Tibial nerve (tissue), 4 donors: ENCODE data around the gene GGA3. TPM values are rescaled to one million over a fixed set of nuclear protein-coding genes. Genes with fewer than 3 reads are reported as not detected.

Experiments used
- DNase-seq, 2 donors: peaks; one replicate each; pipeline ENCODE4 v3.0.0-alpha.2; 2019; ENCODE audit warnings: low spot score in 2 of 2
- H3K27ac ChIP-seq, 4 donors: fragments of 200-600 bp; sonication (generic) in 3 of 4; one replicate each; pipeline ENCODE4 v1.5.1; 2017 to 2019; ENCODE audit warnings: mild to moderate bottlenecking in 1 of 4
- H3K27me3 ChIP-seq, 2 donors: fragments of 200-600 bp; sonication (generic) in 1 of 2; one replicate each; pipeline versions ENCODE4 v1.5.1 to v1.6.0; 2017 to 2019
- H3K36me3 ChIP-seq, 3 donors: fragments of 200-600 bp; sonication (generic); one replicate each; pipeline ENCODE4 v1.5.1; 2018 to 2019
- H3K4me1 ChIP-seq, 4 donors: fragments of 200-600 bp; sonication (generic) in 3 of 4; one replicate each; pipeline ENCODE4 v1.5.1; 2017 to 2019
- H3K4me3 ChIP-seq, 4 donors: fragments of 200-600 bp; sonication (generic) in 3 of 4; one replicate each; pipeline ENCODE4 v1.5.1; 2017 to 2019; ENCODE audit warnings: mild to moderate bottlenecking in 1 of 4, moderate library complexity in 1 of 4
- H3K9me3 ChIP-seq, 4 donors: fragments of 200-600 bp; sonication (generic) in 3 of 4; one replicate each; pipeline ENCODE4 v1.5.1; 2017 to 2019
- CTCF ChIP-seq, 5 experiments: fragments of 200-600 bp in 3 of 5; fragments of 450-650 bp in 2 of 5; sonication (generic) in 3 of 5; IDR thresholded peaks; one replicate each; pipeline ENCODE4 v1.5.1; 2016 to 2019; ENCODE audit warnings: antibody characterized with exemption in 5 of 5, mild to moderate bottlenecking in 3 of 5, moderate library complexity in 2 of 5
- EP300 ChIP-seq, 2 donors: sonication (generic); formaldehyde crosslinking; IDR thresholded peaks; one replicate each; pipeline ENCODE4 v1.6.1; 2017; ENCODE audit warnings: antibody characterized with exemption in 2 of 2, mild to moderate bottlenecking in 1 of 2
- POLR2A ChIP-seq, 2 donors: fragments of 450-650 bp; IDR thresholded peaks; one replicate each; pipeline ENCODE4 v1.6.1; 2017; ENCODE audit warnings: antibody characterized with exemption in 2 of 2, mild to moderate bottlenecking in 2 of 2, moderate library complexity in 2 of 2
- WGBS, 2 donors: methylation state at CpG; one replicate each; pipeline ENCODE4 v1.1.5; 2018; 5-methylcytosine and 5-hydroxymethylcytosine counted together
- total RNA-seq, 4 donors: library from RNA; depleted of rRNA; stranded (reverse); fragments of >200 nt; gene quantifications; one replicate each; pipeline ENCODE4 v1.1.0, GENCODE V29; 2016

The GGA3 gene
- total RNA-seq, 4 donors from 2014 or later: 45.5 to 66.0 (median 56.6) TPM

- 10 to 46% methylated on average over 2 of the region's 2 CpGs for WGBS, 2 donors
- no peak overlapping the region for H3K4me3 ChIP-seq
Observed at GRCh38 chr17:75267153-75267410, 5.7 kb upstream of the GGA3 start.

GRCh38 chr17:75266316-75267152 is 5.1 kb upstream of the GGA3 start:
- no peaks in the 10 kb centered on the region for H3K27me3 ChIP-seq
- no peaks in the 10 kb centered on the region for H3K9me3 ChIP-seq
- peaks cover 0 to 50% (median 0%) of the 10 kb centered on the region in 3 donors for H3K36me3 ChIP-seq
- WGBS, 2 donors: 81 to 82% methylated on average over 13 of the region's 13 CpGs
- H3K27ac ChIP-seq: no peak overlapping the region
- no peak overlapping the region for H3K4me3 ChIP-seq
- no peak for TF ChIP-seq CTCF (IDR thresholded peaks at IDR 0.05)
- TF ChIP-seq POLR2A (IDR thresholded peaks at IDR 0.05): no peak
- TF ChIP-seq EP300 (IDR thresholded peaks at IDR 0.05): no peak
- DNase-seq: no peak
- H3K4me1 ChIP-seq: peaks cover 0 to 40% (median 21%) of the 10 kb centered on the region in 4 donors

More at GRCh38 chr17:75267153-75267410, 5.7 kb upstream of the GGA3 start:
- no peaks in the 10 kb centered on the region for H3K9me3 ChIP-seq
- no peak for DNase-seq
- H3K36me3 ChIP-seq: peaks cover 0 to 50% (median 0%) of the 10 kb centered on the region in 3 donors
- H3K27ac ChIP-seq: no peak overlapping the region
- TF ChIP-seq EP300 (IDR thresholded peaks at IDR 0.05) (no peak), CTCF (IDR thresholded peaks at IDR 0.05) (no peak), POLR2A (IDR thresholded peaks at IDR 0.05) (no peak)
- peaks cover 0 to 44% (median 22%) of the 10 kb centered on the region in 4 donors for H3K4me1 ChIP-seq
- no peaks in the 10 kb centered on the region for H3K27me3 ChIP-seq

GRCh38 chr17:75265614-75266315 is 4.4 kb upstream of the GGA3 start:
- no peak overlapping the region for H3K27ac ChIP-seq
- DNase-seq: no peak
- no peaks in the 10 kb centered on the region for H3K27me3 ChIP-seq
- H3K4me1 ChIP-seq: peaks cover 0 to 41% (median 21%) of the 10 kb centered on the region in 4 donors
- TF ChIP-seq POLR2A (IDR thresholded peaks at IDR 0.05): no peak
- TF ChIP-seq EP300 (IDR thresholded peaks at IDR 0.05): no peak
- TF ChIP-seq CTCF (IDR thresholded peaks at IDR 0.05): no peak
- H3K36me3 ChIP-seq: peaks cover 0 to 50% (median 0%) of the 10 kb centered on the region in 3 donors
- WGBS, 2 donors: 91% methylated on average over 17 of the region's 17 CpGs
- H3K4me3 ChIP-seq: no peak overlapping the region
- H3K9me3 ChIP-seq: no peaks in the 10 kb centered on the region

- Histone ChIP-seq H3K4me3 (no peak overlapping the region), H3K27me3 (no peaks in the 10 kb centered on the region), H3K27ac (no peak overlapping the region), H3K36me3 (peaks cover 0 to 49% (median 0%) of the 10 kb centered on the region in 3 donors), H3K9me3 (no peaks in the 10 kb centered on the region), H3K4me1 (peaks cover 0 to 49% (median 27%) of the 10 kb centered on the region in 4 donors)
- TF ChIP-seq EP300 (IDR thresholded peaks at IDR 0.05) (no peak), CTCF (IDR thresholded peaks at IDR 0.05) (no peak), POLR2A (IDR thresholded peaks at IDR 0.05) (no peak)
- 91% methylated on average over 4 of the region's 4 CpGs for WGBS, 2 donors
- DNase-seq: no peak
Observed at GRCh38 chr17:75263055-75263454, 1.6 kb upstream of the GGA3 start.

- TF ChIP-seq POLR2A (IDR thresholded peaks at IDR 0.05) (no peak), EP300 (IDR thresholded peaks at IDR 0.05) (no peak), CTCF (IDR thresholded peaks at IDR 0.05) (no peak)
- Histone ChIP-seq H3K4me1 (peaks cover 0 to 41% (median 25%) of the 10 kb centered on the region in 4 donors), H3K4me3 (peak overlapping the region; percentile 82 to 99 (median 89)), H3K27ac (peak overlapping the region; percentile 91 to 98 (median 94)), H3K36me3 (peaks cover 0 to 40% (median 0%) of the 10 kb centered on the region in 3 donors), H3K9me3 (no peaks in the 10 kb centered on the region), H3K27me3 (no peaks in the 10 kb centered on the region)
- no peak for DNase-seq
- 1 to 3% methylated on average over 11 to 21 of the region's 23 CpGs for WGBS, 2 donors
Observed at GRCh38 chr17:75262112-75262606, 753 bp upstream of the GGA3 start.
